IMR-90 (cell line): ENCODE measurements around the gene ATP5ME. TPM values are rescaled to one million over a fixed set of nuclear protein-coding genes. Genes with fewer than 3 reads are reported as not detected.

Experiments
- ATAC-seq: fragments of 200-7000 bp; cut with Tn5 transposase; 2 replicates; pipeline ENCODE4 v1.9.1; 2020; ENCODE audit warnings: low read depth, mild to moderate bottlenecking, moderate library complexity
- BruUV-seq: library from RNA; stranded (reverse); fragments of 400-500 nt; replicated peaks from 2 replicates; lab custom pipeline; 2021; lab: Mats Ljungman, UMichigan
- CTCF ChIA-PET: fragments of 300-600 bp; formaldehyde crosslinking; extraction: SDS; loops from one replicate; lab custom pipeline; 2021; ENCODE audit warnings: antibody characterized with exemption; lab: Yijun Ruan, JAX
- POLR2A ChIA-PET: fragments of 300-600 bp; sonication (Branson Sonifier 250); formaldehyde crosslinking; loops from one replicate; lab custom pipeline; 2022; ENCODE audit warnings: antibody characterized with exemption; ENCODE audit not compliant: unreplicated experiment; lab: Charles Lee
- DNase-seq: peaks from one replicate; pipeline ENCODE4 v3.0.0; 2013
- H2AFZ ChIP-seq: replicated peaks from 2 replicates; pipeline ENCODE3; 2013; ENCODE audit warnings: low read length, mild to moderate bottlenecking; ENCODE audit not compliant: poor library complexity
- H2AK5ac ChIP-seq: 2 replicates; pipeline ENCODE4 v1.6.1; 2013; ENCODE audit warnings: low read depth, low read length, inconsistent platforms
- H2AK9ac ChIP-seq: replicated peaks from 2 replicates; pipeline ENCODE3; 2013; ENCODE audit warnings: mild to moderate bottlenecking, low read depth, low read length, moderate library complexity; ENCODE audit not compliant: poor library complexity
- H2BK120ac ChIP-seq: 2 replicates; pipeline ENCODE4 v1.6.1; 2013; ENCODE audit warnings: low read depth, low read length, inconsistent platforms
- H2BK15ac ChIP-seq: 3 replicates; pipeline ENCODE4 v1.6.1; 2013; ENCODE audit warnings: low read depth, low read length, inconsistent platforms
- H2BK20ac ChIP-seq: 2 replicates; pipeline ENCODE4 v1.6.1; 2013; ENCODE audit warnings: low read depth, mild to moderate bottlenecking, inconsistent platforms, low read length, moderate library complexity
- H2BK5ac ChIP-seq: 2 replicates; pipeline ENCODE4 v1.6.1; 2013; ENCODE audit warnings: mild to moderate bottlenecking, low read depth, low read length, inconsistent platforms; ENCODE audit not compliant: poor library complexity, severe bottlenecking
- H3K14ac ChIP-seq: replicated peaks from 2 replicates; pipeline ENCODE4 v1.6.1; 2013; ENCODE audit warnings: low read depth, low read length, inconsistent platforms
- H3K18ac ChIP-seq: 2 replicates; pipeline ENCODE4 v1.6.1; 2013; ENCODE audit warnings: low read depth, low read length, control low read depth
- H3K23ac ChIP-seq: 2 replicates; pipeline ENCODE4 v1.6.1; 2013; ENCODE audit warnings: low read depth, low read length, inconsistent platforms
- H3K27ac ChIP-seq: 2 replicates; pipeline ENCODE4 v1.5.1; 2013; ENCODE audit warnings: mild to moderate bottlenecking, control low read depth, low read length; ENCODE audit not compliant: insufficient read depth
- H3K27me3 ChIP-seq: 2 replicates; pipeline ENCODE4 v1.6.1; 2013; ENCODE audit warnings: low read length; ENCODE audit not compliant: control insufficient read depth, insufficient read depth
- H3K36me3 ChIP-seq: 2 replicates; pipeline ENCODE4 v1.6.1; 2013; ENCODE audit warnings: low read length, mixed read lengths; ENCODE audit not compliant: control insufficient read depth, insufficient read depth
- H3K4ac ChIP-seq: 2 replicates; pipeline ENCODE4 v1.6.1; 2013; ENCODE audit warnings: low read depth, low read length, inconsistent platforms
- H3K4me1 ChIP-seq: 2 replicates; pipeline ENCODE4 v1.6.1; 2013; ENCODE audit warnings: low read length, mixed read lengths; ENCODE audit not compliant: control insufficient read depth, insufficient read depth
- H3K4me2 ChIP-seq: 2 replicates; pipeline ENCODE4 v1.6.1; 2013; ENCODE audit warnings: low read depth, mild to moderate bottlenecking, control low read depth, low read length, moderate library complexity
- H3K4me3 ChIP-seq: 2 replicates; pipeline ENCODE4 v1.5.1; 2013; ENCODE audit warnings: low read depth, mild to moderate bottlenecking, control low read depth, low read length, moderate library complexity; ENCODE audit not compliant: insufficient read depth
- H3K56ac ChIP-seq: 2 replicates; pipeline ENCODE4 v1.6.1; 2013; ENCODE audit warnings: low read length, inconsistent platforms; ENCODE audit not compliant: insufficient read depth; ENCODE audit errors: extremely low read depth
- H3K79me1 ChIP-seq, 2 experiments: 2 replicates each; pipeline ENCODE4 v1.6.1; 2013; ENCODE audit warnings: low read length in 2 of 2, inconsistent platforms in 1 of 2, low read depth in 1 of 2
- H3K9ac ChIP-seq: 2 replicates; pipeline ENCODE4 v1.6.1; 2013; ENCODE audit warnings: low read depth, low read length, control low read depth
- H3K9me1 ChIP-seq: 2 replicates; pipeline ENCODE4 v1.6.1; 2013; ENCODE audit warnings: low read length, inconsistent platforms; ENCODE audit not compliant: insufficient read depth
- H3K9me3 ChIP-seq: 2 replicates; pipeline ENCODE4 v1.6.1; 2013; ENCODE audit warnings: low read length; ENCODE audit not compliant: control insufficient read depth, insufficient read depth
- H4K20me1 ChIP-seq: 2 replicates; pipeline ENCODE4 v1.6.1; 2013; ENCODE audit warnings: low read length, inconsistent platforms; ENCODE audit not compliant: insufficient read depth
- H4K5ac ChIP-seq: 2 replicates; pipeline ENCODE4 v1.6.1; 2013; ENCODE audit warnings: mild to moderate bottlenecking, low read depth, low read length, control low read depth
- H4K8ac ChIP-seq, 2 experiments: 2 replicates each; pipeline ENCODE4 v1.6.1; 2013; ENCODE audit warnings: low read depth in 2 of 2, low read length in 2 of 2, control low read depth in 1 of 2, inconsistent platforms in 1 of 2
- H4K91ac ChIP-seq: 2 replicates; pipeline ENCODE4 v1.6.1; 2013; ENCODE audit warnings: low read depth, low read length, inconsistent platforms; ENCODE audit not compliant: insufficient read depth
- BHLHE40 ChIP-seq: fragments of 150-350 bp; IDR thresholded peaks from 2 replicates; pipeline ENCODE4 v1.6.1; 2016; ENCODE audit warnings: mild to moderate bottlenecking, low read depth, low read length
- CHD1 ChIP-seq: IDR thresholded peaks from 2 replicates; pipeline ENCODE4 v1.6.1; 2012; ENCODE audit warnings: low read depth, low read length, improper control_type of control experiment
- FOS ChIP-seq: fragments of 150-350 bp; IDR thresholded peaks from 2 replicates; pipeline ENCODE4 v1.6.1; 2016; ENCODE audit warnings: low read depth, low read length
- MAFK ChIP-seq: IDR thresholded peaks from 2 replicates; pipeline ENCODE4 v1.6.1; 2012; ENCODE audit warnings: low read depth, low read length, improper control_type of control experiment
- MAZ ChIP-seq: IDR thresholded peaks from 2 replicates; pipeline ENCODE4 v1.6.1; 2012; ENCODE audit warnings: low read depth, mild to moderate bottlenecking, low read length, improper control_type of control experiment, moderate library complexity, borderline replicate concordance
- MXI1 ChIP-seq: IDR thresholded peaks from 2 replicates; pipeline ENCODE4 v1.6.1; 2012; ENCODE audit warnings: low read depth, mild to moderate bottlenecking, low read length, moderate library complexity, borderline replicate concordance
- NFE2L2 ChIP-seq: fragments of 150-350 bp; IDR thresholded peaks from 2 replicates; pipeline ENCODE4 v1.6.1; 2016; ENCODE audit warnings: low read depth, mild to moderate bottlenecking, low read length
- POLR2A ChIP-seq: IDR thresholded peaks from 2 replicates; pipeline ENCODE4 v1.6.1; 2012; ENCODE audit warnings: mild to moderate bottlenecking, low read depth, low read length
- RAD21 ChIP-seq: IDR thresholded peaks from 2 replicates; pipeline ENCODE4 v1.6.1; 2012; ENCODE audit warnings: low read length, improper control_type of control experiment
- RCOR1 ChIP-seq: IDR thresholded peaks from 2 replicates; pipeline ENCODE4 v1.6.1; 2012; ENCODE audit warnings: mild to moderate bottlenecking, low read length, improper control_type of control experiment; ENCODE audit not compliant: insufficient replicate concordance
- SMC3 ChIP-seq: fragments of 150-350 bp; IDR thresholded peaks from 2 replicates; pipeline ENCODE4 v1.6.1; 2016; ENCODE audit warnings: low read depth, mild to moderate bottlenecking, antibody characterized with exemption, low read length, moderate library complexity
- WGBS, 2 experiments: methylation state at CpG; one replicate each; pipeline versions ENCODE4 v1.1.5 to v1.1.7; 2013; ENCODE audit warnings: missing lambda C conversion rate in 2 of 2; ENCODE audit not compliant: insufficient read length in 1 of 2; ENCODE audit errors: extremely low coverage in 2 of 2; 5-methylcytosine and 5-hydroxymethylcytosine counted together
- dilution Hi-C: fragments of 300-500 bp; cut with HindIII; formaldehyde crosslinking; loops from one replicate; pipeline ENCODE4 v1.14.3; 2018; ENCODE audit warnings: low sequenced_read_pairs; ENCODE audit not compliant: unreplicated experiment
- in situ Hi-C: fragments of 300-500 bp; cut with MboI; formaldehyde crosslinking; loops from 3 replicates; pipeline ENCODE4 v1.14.3; 2019; ENCODE audit warnings: low sequenced_read_pairs, inconsistent platforms, mixed read lengths
- intact Hi-C: fragments of 100-400 bp; cut with micrococcal nuclease; formaldehyde crosslinking; loops from 2 replicates; pipeline ENCODE4 v1.10.0; 2022
- polyA plus RNA-seq, 3 experiments: library from polyadenylated mRNA; depleted of rRNA; stranded (reverse); fragments of >200 nt; gene quantifications; 2 replicates each; pipeline ENCODE4 v1.2.3, GENCODE V29; 2012; ENCODE audit warnings: low replicate concordance in 1 of 3
- total RNA-seq: library from RNA; depleted of rRNA; stranded (reverse); fragments of >200 nt; gene quantifications from 2 replicates; pipeline ENCODE4 v1.2.3, GENCODE V29; 2012
- TF ChIP-seq, protein P1 (sequence below): fragments of 150-350 bp; IDR thresholded peaks from 2 replicates; pipeline ENCODE4 v1.6.1; 2016; ENCODE audit warnings: low read depth, mild to moderate bottlenecking, low read length, moderate library complexity, borderline replicate concordance
- TF ChIP-seq, protein P2 (sequence below): fragments of 150-350 bp; IDR thresholded peaks from 2 replicates; pipeline ENCODE4 v1.6.1; 2017; ENCODE audit warnings: mild to moderate bottlenecking, antibody characterized with exemption, low read length, low read depth
- TF ChIP-seq, protein P3 (sequence below): conservative IDR thresholded peaks from 2 replicates; pipeline ENCODE4 v1.5.1; 2012; ENCODE audit warnings: mild to moderate bottlenecking, low read depth, low read length, improper control_type of control experiment

The ATP5ME gene
- total and polyA plus RNA-seq, 2 of the 4 experiments (the other 2 are of a cell fraction) = 39.3 to 603 TPM

DNA sequence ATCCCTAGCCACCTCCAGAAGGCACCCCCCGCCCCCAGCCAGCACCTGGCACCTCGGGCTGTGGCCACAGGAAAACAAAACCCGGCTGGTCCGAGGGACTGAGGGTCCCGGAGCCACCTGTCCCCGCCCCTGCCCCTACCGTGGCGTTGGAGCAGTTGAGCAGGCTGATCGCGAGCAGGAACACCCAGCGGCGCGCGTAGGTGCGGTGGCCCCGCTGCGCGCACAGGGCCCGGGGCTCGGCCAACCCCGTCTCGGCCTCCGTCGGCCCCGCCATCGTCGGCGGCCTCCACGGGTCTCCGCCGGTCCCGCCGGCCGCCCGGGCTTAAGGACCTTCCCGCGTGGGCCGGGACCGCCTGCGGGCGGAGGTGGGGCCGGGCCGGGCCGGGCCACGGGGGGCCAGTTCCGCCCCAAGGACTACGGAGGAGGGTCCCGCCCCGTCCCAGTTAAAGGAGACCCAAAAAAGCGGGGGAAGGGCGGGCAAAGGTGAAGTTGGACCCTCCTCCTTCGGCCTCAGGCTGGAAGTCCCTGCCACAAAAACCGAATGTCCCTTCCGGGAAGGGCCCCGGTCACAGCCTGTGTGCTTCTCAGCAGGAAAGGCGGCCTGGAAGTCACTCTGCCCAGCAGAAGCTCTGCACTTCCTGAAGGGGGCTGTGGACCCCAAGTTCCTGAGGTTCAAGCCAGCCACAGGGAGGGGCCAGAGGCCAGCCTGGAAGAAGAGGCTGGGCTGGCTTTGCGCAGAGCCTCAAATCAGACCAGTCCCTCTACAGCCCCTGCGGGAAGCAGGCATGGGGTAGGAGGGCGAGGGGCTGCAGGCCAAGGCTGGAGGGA, 15.0 kb upstream of the ATP5ME start, which contains the start of gene SLC49A3:
Gene SLC49A3 (minus strand): TSS at position 298 of the 828 bp plus-strand sequence. CDS start 24 bp downstream, at position 274.
- peak within 1 kb of the TSS; percentile 37; the same call in 1 of the 2 replicates for H3K23ac ChIP-seq
- H2BK5ac ChIP-seq = peak within 1 kb of the TSS; percentile 89
- CTCF ChIA-PET = interaction anchor here (0.6 kb wide), 1 partner anchor 1009 kb away, joined by 6 read pairs; no protein-coding TSS in a partner anchor
- no peak for DNase-seq
- BruUV-seq = no TSS peak
- H2AFZ ChIP-seq = peak within 1 kb of the TSS; percentile 72
- H4K8ac ChIP-seq = peak within 1 kb of the TSS in 1 of 2 experiments; percentile 77; a peak in 2 of 4 replicates
- no peaks in the 10 kb centered on the region for H3K36me3 ChIP-seq
- peak within 1 kb of the TSS; percentile 49 for H3K4ac ChIP-seq
- WGBS, 2 experiments = 33% methylated on average over 25 of the region's 59 CpGs; no CpG with 5 or more reads in 1 of the 2 experiments
- H4K91ac ChIP-seq = 0 out of 2 replicates have a peak within 1 kb of the TSS, but pooled peaks have one; percentile 78
- in situ Hi-C loops (no loop called here), dilution Hi-C loops (no loop called here), intact Hi-C loops (no loop called here)
- H3K4me3 ChIP-seq = no peak within 1 kb of the TSS
- no peak for ATAC-seq
- H3K14ac ChIP-seq = peak within 1 kb of the TSS; percentile 94
- peaks cover 11% of the 10 kb centered on the region for H3K27me3 ChIP-seq
- no peak within 1 kb of the TSS for H3K56ac ChIP-seq
- H2BK15ac ChIP-seq = no peak within 1 kb of the TSS
- peak within 1 kb of the TSS; percentile 65 for H2AK5ac ChIP-seq
- H3K9me1 ChIP-seq = peaks cover 9% of the 10 kb centered on the region
- no peak within 1 kb of the TSS for H3K9ac ChIP-seq
- no peak within 1 kb of the TSS; the same call in 1 of the 2 replicates for H3K27ac ChIP-seq
- peak within 1 kb of the TSS; percentile 97 for H2AK9ac ChIP-seq
- no peaks in the 10 kb centered on the region for H4K20me1 ChIP-seq
- H3K9me3 ChIP-seq = no peaks in the 10 kb centered on the region
- peak within 1 kb of the TSS; percentile 71; the same call in 1 of the 2 replicates for H2BK20ac ChIP-seq
- no peak within 1 kb of the TSS for H3K4me2 ChIP-seq
- no peak within 1 kb of the TSS for H3K18ac ChIP-seq
- H3K79me1 ChIP-seq = peaks cover 0 to 4% of the 10 kb centered on the region in 2 experiments; a peak in 1 of 4 replicates
- peaks cover 12% of the 10 kb centered on the region for H3K4me1 ChIP-seq
- H2BK120ac ChIP-seq = peak within 1 kb of the TSS; percentile 60; the same call in 1 of the 2 replicates
- peak within 1 kb of the TSS; percentile 72; the same call in 1 of the 2 replicates for H4K5ac ChIP-seq
- POLR2A ChIA-PET = no interaction called here
- TF ChIP-seq RAD21 (no peak), NFE2L2 (no peak), RCOR1 (no peak), MAFK (no peak), BHLHE40 (no peak), SMC3 (no peak), FOS (no peak), MAZ (no peak), POLR2A (no peak), MXI1 (no peak), CHD1 (no peak)
- TF ChIP-seq, protein P1, sequence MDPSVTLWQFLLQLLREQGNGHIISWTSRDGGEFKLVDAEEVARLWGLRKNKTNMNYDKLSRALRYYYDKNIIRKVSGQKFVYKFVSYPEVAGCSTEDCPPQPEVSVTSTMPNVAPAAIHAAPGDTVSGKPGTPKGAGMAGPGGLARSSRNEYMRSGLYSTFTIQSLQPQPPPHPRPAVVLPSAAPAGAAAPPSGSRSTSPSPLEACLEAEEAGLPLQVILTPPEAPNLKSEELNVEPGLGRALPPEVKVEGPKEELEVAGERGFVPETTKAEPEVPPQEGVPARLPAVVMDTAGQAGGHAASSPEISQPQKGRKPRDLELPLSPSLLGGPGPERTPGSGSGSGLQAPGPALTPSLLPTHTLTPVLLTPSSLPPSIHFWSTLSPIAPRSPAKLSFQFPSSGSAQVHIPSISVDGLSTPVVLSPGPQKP = no peak
- TF ChIP-seq, protein P2, sequence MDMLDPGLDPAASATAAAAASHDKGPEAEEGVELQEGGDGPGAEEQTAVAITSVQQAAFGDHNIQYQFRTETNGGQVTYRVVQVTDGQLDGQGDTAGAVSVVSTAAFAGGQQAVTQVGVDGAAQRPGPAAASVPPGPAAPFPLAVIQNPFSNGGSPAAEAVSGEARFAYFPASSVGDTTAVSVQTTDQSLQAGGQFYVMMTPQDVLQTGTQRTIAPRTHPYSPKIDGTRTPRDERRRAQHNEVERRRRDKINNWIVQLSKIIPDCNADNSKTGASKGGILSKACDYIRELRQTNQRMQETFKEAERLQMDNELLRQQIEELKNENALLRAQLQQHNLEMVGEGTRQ = no peak
- TF ChIP-seq, protein P3, sequence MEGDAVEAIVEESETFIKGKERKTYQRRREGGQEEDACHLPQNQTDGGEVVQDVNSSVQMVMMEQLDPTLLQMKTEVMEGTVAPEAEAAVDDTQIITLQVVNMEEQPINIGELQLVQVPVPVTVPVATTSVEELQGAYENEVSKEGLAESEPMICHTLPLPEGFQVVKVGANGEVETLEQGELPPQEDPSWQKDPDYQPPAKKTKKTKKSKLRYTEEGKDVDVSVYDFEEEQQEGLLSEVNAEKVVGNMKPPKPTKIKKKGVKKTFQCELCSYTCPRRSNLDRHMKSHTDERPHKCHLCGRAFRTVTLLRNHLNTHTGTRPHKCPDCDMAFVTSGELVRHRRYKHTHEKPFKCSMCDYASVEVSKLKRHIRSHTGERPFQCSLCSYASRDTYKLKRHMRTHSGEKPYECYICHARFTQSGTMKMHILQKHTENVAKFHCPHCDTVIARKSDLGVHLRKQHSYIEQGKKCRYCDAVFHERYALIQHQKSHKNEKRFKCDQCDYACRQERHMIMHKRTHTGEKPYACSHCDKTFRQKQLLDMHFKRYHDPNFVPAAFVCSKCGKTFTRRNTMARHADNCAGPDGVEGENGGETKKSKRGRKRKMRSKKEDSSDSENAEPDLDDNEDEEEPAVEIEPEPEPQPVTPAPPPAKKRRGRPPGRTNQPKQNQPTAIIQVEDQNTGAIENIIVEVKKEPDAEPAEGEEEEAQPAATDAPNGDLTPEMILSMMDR = no peak
